ENCODE data around the gene YTHDC2.

- TF ChIP-seq TARDBP (IDR thresholded peaks at IDR 0.05) (no peak), SUZ12 (IDR thresholded peaks at IDR 0.05) (no peak), SP1 (IDR thresholded peaks at IDR 0.05) (no peak), BHLHE40 (IDR thresholded peaks at IDR 0.05; ENCODE audit: borderline replicate concordance) (no peak), ELF4 (IDR thresholded peaks at IDR 0.05) (no peak), ZNF384 (IDR thresholded peaks at IDR 0.05) (no peak), FOXM1 (IDR thresholded peaks at IDR 0.05; ENCODE audit: borderline replicate concordance) (no peak), NFRKB (IDR thresholded peaks at IDR 0.05) (no peak), FOXA1 (IDR thresholded peaks at IDR 0.05) (no peak), ARNT (IDR thresholded peaks at IDR 0.05) (no peak), LEF1 (IDR thresholded peaks at IDR 0.05; ENCODE audit: borderline replicate concordance) (no peak), HDGF (IDR thresholded peaks at IDR 0.05; ENCODE audit: borderline replicate concordance) (no peak), FOXK2 (IDR thresholded peaks at IDR 0.05) (no peak), L3MBTL2 (conservative IDR thresholded peaks at IDR 0.05) (no peak)
These were observed 9.7 kb downstream of the YTHDC2 start for GRCh38 chr5:113523168-113523567.

Measured in HEK293T (cell line).